ENCODE measurements around the gene ATOX1.

Gene ATOX1

GRCh38 chr5:151720215-151720614 is 38.2 kb downstream of the ATOX1 start:
- Histone ChIP-seq H3K4me1 (peaks cover 8% of the 10 kb centered on the region; the same call in 1 of the 2 replicates), H3K27me3 (no peaks in the 10 kb centered on the region), H3K27ac (no peak overlapping the region), H3K9me3 (no peaks in the 10 kb centered on the region), H3K9ac (no peak overlapping the region), H3K4me2 (no peak overlapping the region), H3K36me3 (no peaks in the 10 kb centered on the region), H3K4me3 (no peak overlapping the region), H4K20me1 (no peaks in the 10 kb centered on the region)
- TF ChIP-seq Cebpa-rat (IDR thresholded peaks at IDR 0.05): no peak

DNA sequence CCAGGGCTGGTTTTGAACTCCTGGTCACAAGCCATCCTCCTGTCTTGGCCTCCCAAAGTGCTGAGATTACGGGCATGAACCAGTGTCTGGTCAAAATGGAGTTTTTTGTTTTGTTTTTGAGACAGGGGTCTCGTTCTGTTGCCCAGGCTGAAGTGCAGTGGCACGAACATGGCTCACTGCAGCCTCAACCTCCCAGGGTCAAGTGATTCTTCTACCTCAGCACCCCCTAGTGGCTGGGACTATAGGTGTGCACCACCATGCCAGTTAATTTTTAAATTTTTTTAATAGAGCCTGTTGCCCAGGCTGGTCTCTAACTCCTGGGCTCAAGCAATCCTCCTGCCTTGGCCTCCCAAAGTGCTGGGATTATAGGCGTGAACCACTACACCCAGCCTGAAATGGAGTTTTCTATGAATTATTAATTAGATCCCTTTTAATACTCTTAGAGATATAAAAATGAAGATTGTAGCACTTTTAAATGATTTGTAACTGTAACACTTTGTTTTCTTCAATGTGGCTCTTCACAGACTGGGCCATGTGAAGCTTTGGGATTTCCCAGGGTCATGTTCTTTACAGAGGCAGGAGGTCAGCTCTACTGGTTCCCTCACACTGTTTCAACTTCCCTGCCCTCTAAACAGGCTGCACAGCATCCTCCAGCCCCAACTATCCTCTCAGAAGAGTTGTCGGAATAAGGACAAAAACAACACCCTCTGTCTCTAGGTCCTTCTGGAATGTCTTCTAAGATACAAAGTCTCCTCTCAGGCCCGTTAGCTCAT is 39.0 kb downstream of the ATOX1 start:
- TF ChIP-seq Cebpa-rat (IDR thresholded peaks at IDR 0.05): no peak
- H3K9ac ChIP-seq: no peak overlapping the region
- H3K4me2 ChIP-seq: no peak overlapping the region
- H3K4me1 ChIP-seq: peaks cover 8% of the 10 kb centered on the region; the same call in 1 of the 2 replicates
- no peak overlapping the region for H3K4me3 ChIP-seq
- H3K9me3 ChIP-seq: peaks cover 1% of the 10 kb centered on the region; the same call in 1 of the 2 replicates
- H4K20me1 ChIP-seq: no peaks in the 10 kb centered on the region
- H3K27ac ChIP-seq: no peak overlapping the region
- H3K36me3 ChIP-seq: no peaks in the 10 kb centered on the region
- H3K27me3 ChIP-seq: no peaks in the 10 kb centered on the region

DNA sequence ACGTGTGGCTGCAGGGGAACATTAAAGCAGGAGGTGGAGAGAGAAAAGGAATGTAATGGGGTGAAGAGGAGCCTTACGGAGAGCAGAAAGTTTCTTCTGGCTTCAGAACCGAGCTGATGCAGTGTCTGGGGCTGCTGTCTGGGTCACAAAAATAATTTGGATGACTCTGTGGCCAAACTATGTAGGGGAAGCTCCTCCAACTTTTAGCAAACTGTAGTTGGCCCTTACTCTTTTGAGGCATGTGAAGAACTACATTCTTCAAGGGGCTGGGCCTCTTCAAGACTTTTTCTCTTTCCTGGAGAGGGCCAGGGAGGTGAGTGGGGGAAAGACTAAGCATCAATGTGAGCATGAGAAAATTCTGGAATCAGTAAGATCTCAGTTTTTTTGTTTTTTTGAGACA is 39.8 kb downstream of the ATOX1 start:
- H3K4me1 ChIP-seq: peaks cover 8% of the 10 kb centered on the region; the same call in 1 of the 2 replicates
- H3K27ac ChIP-seq: no peak overlapping the region
- no peaks in the 10 kb centered on the region for H3K36me3 ChIP-seq
- no peak overlapping the region for H3K4me2 ChIP-seq
- H4K20me1 ChIP-seq: no peaks in the 10 kb centered on the region
- H3K9me3 ChIP-seq: peaks cover 9% of the 10 kb centered on the region
- H3K9ac ChIP-seq: no peak overlapping the region
- TF ChIP-seq Cebpa-rat (IDR thresholded peaks at IDR 0.05): no peak
- H3K27me3 ChIP-seq: no peaks in the 10 kb centered on the region
- H3K4me3 ChIP-seq: no peak overlapping the region

- Histone ChIP-seq H3K4me3 (no peak overlapping the region), H3K4me2 (no peak overlapping the region), H3K9ac (no peak overlapping the region), H3K36me3 (no peaks in the 10 kb centered on the region), H4K20me1 (no peaks in the 10 kb centered on the region), H3K27ac (no peak overlapping the region), H3K4me1 (peaks cover 8% of the 10 kb centered on the region; the same call in 1 of the 2 replicates), H3K27me3 (no peaks in the 10 kb centered on the region), H3K9me3 (peaks cover 10% of the 10 kb centered on the region)
- TF ChIP-seq Cebpa-rat (IDR thresholded peaks at IDR 0.05): no peak
Observed at GRCh38 chr5:151718153-151718552, 40.3 kb downstream of the ATOX1 start.

- Histone ChIP-seq H4K20me1 (no peaks in the 10 kb centered on the region), H3K4me3 (no peak overlapping the region), H3K27me3 (no peaks in the 10 kb centered on the region), H3K9me3 (peaks cover 10% of the 10 kb centered on the region), H3K27ac (no peak overlapping the region), H3K36me3 (no peaks in the 10 kb centered on the region), H3K4me2 (no peak overlapping the region), H3K9ac (no peak overlapping the region), H3K4me1 (peaks cover 6% of the 10 kb centered on the region; the same call in 1 of the 2 replicates)
- TF ChIP-seq Cebpa-rat (IDR thresholded peaks at IDR 0.05): no peak
Observed at GRCh38 chr5:151717416-151717815, 41.0 kb downstream of the ATOX1 start.

DNA sequence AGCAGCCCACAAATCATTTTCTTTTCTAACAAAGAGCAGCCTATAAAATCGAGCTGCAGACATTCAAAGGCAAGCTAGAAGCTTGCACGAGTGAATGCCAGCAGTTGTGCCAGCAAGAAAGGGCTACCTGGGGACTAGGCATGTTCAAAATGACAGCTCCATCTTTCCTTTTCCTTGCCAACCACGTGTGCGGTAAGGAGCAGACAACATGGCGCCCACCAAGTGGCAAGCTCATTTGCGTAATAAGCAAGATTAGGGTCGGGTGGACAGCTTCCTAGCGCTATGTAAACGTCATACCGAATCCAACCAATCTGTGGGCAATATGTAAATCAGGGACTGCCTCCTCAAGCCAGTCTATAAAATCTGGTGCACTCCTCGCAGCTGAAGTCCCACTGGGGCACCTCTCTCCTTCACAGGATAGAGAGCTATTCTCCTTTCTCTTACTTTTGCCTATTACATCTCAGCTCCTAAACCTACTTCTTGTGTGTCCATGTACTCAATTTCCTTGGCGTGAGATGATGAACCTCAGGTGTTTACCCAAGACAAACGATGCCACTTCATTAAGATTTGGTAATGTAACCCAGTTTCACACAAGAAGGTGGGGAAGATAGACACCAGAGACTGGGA is 49.2 kb downstream of the ATOX1 start:
- Histone ChIP-seq H3K9ac (no peak overlapping the region), H4K20me1 (no peaks in the 10 kb centered on the region), H3K27ac (no peak overlapping the region), H3K9me3 (peaks cover 6% of the 10 kb centered on the region), H3K4me2 (no peak overlapping the region), H3K27me3 (no peaks in the 10 kb centered on the region), H3K4me1 (no peaks in the 10 kb centered on the region), H3K4me3 (no peak overlapping the region), H3K36me3 (no peaks in the 10 kb centered on the region)
- no peak for TF ChIP-seq Cebpa-rat (IDR thresholded peaks at IDR 0.05)

- H3K4me1 ChIP-seq: peaks cover 4% of the 10 kb centered on the region
- no peak overlapping the region for H3K4me3 ChIP-seq
- no peaks in the 10 kb centered on the region for H3K36me3 ChIP-seq
- no peak for TF ChIP-seq Cebpa-rat (IDR thresholded peaks at IDR 0.05)
- no peak overlapping the region for H3K27ac ChIP-seq
- H4K20me1 ChIP-seq: no peaks in the 10 kb centered on the region
- H3K4me2 ChIP-seq: no peak overlapping the region
- H3K27me3 ChIP-seq: no peaks in the 10 kb centered on the region
- H3K9me3 ChIP-seq: no peaks in the 10 kb centered on the region; the same call in 1 of the 2 replicates
- no peak overlapping the region for H3K9ac ChIP-seq
Observed at GRCh38 chr5:151708126-151708525, 50.3 kb downstream of the ATOX1 start.

GRCh38 chr5:151707567-151707966 is 50.9 kb downstream of the ATOX1 start:
- Histone ChIP-seq H3K4me2 (no peak overlapping the region), H3K9ac (no peak overlapping the region)

DNA sequence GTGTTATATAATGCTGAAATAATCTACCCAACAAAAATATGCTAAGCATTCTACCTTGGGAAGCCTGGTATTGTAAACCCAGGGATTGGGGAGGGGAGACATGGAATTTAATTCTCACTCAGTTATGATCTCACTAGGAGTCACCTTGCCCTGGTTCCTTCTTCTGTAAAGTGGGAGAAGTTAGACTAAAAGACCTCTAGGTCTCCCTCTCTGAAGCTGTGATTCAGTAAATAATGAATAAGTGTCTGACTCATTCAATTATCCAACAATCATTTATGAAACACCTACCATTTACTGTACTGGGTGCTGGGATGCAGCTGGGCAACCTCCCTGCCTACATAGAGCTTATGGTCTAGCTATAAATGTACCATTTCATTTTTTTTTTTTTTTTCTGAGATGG is 51.5 kb downstream of the ATOX1 start:
- no peak overlapping the region for H3K4me2 ChIP-seq
- H3K4me1 ChIP-seq: peaks cover 9% of the 10 kb centered on the region
- TF ChIP-seq Cebpa-rat (IDR thresholded peaks at IDR 0.05): no peak
- H4K20me1 ChIP-seq: no peaks in the 10 kb centered on the region
- H3K27ac ChIP-seq: no peak overlapping the region
- no peak overlapping the region for H3K9ac ChIP-seq
- no peaks in the 10 kb centered on the region; the same call in 1 of the 2 replicates for H3K9me3 ChIP-seq
- no peak overlapping the region for H3K4me3 ChIP-seq
- no peaks in the 10 kb centered on the region for H3K27me3 ChIP-seq
- no peaks in the 10 kb centered on the region for H3K36me3 ChIP-seq

More at GRCh38 chr5:151707567-151707966, 50.9 kb downstream of the ATOX1 start:
- Histone ChIP-seq H3K27me3 (no peaks in the 10 kb centered on the region), H3K4me1 (peaks cover 9% of the 10 kb centered on the region), H3K27ac (no peak overlapping the region), H3K4me3 (no peak overlapping the region), H4K20me1 (no peaks in the 10 kb centered on the region), H3K36me3 (no peaks in the 10 kb centered on the region), H3K9me3 (no peaks in the 10 kb centered on the region; the same call in 1 of the 2 replicates)
- no peak for TF ChIP-seq Cebpa-rat (IDR thresholded peaks at IDR 0.05)

GRCh38 chr5:151703780-151704179 is 54.7 kb downstream of the ATOX1 start:
- Histone ChIP-seq H3K9ac (no peak overlapping the region), H3K4me2 (no peak overlapping the region), H3K27me3 (no peaks in the 10 kb centered on the region), H3K4me3 (no peak overlapping the region), H3K27ac (no peak overlapping the region), H4K20me1 (no peaks in the 10 kb centered on the region), H3K4me1 (peaks cover 22% of the 10 kb centered on the region), H3K36me3 (no peaks in the 10 kb centered on the region), H3K9me3 (no peaks in the 10 kb centered on the region)
- no peak for TF ChIP-seq Cebpa-rat (IDR thresholded peaks at IDR 0.05)
